PFSK-1 (cell line): Measurements from ENCODE around the gene HCRTR1.

Experiments used
- FOXP2 ChIP-seq: optimal IDR thresholded peaks from 2 replicates; pipeline ENCODE3; 2011; ENCODE audit warnings: borderline replicate concordance, control low read depth, inconsistent platforms; ENCODE audit not compliant: insufficient read depth; ENCODE audit errors: extremely low read length, extremely low read depth
- POLR2AphosphoS5 ChIP-seq: IDR thresholded peaks from 2 replicates; pipeline ENCODE4 v1.6.1; 2012; ENCODE audit warnings: low read depth, mild to moderate bottlenecking, control low read depth, low read length, moderate library complexity
- REST ChIP-seq, 2 experiments: IDR thresholded peaks; 2 replicates each; pipeline versions ENCODE4 v1.6.1 to v1.8.0; 2011 to 2012; ENCODE audit warnings: low read depth in 2 of 2, low read length in 2 of 2, control low read depth in 1 of 2, inconsistent platforms in 1 of 2, mild to moderate bottlenecking in 1 of 2, moderate library complexity in 1 of 2; ENCODE audit not compliant: insufficient read depth in 1 of 2
- SIN3A ChIP-seq: IDR thresholded peaks from 2 replicates; pipeline ENCODE4 v1.6.1; 2012; ENCODE audit warnings: mild to moderate bottlenecking, low read length, moderate library complexity, borderline replicate concordance; ENCODE audit not compliant: insufficient read depth
- TAF1 ChIP-seq: IDR thresholded peaks from 2 replicates; pipeline ENCODE4 v1.6.1; 2012; ENCODE audit warnings: low read length, control low read depth, borderline replicate concordance; ENCODE audit not compliant: insufficient read depth

Gene HCRTR1

GRCh38 chr1:31675161-31675560, 57.7 kb downstream of the HCRTR1 start:
- TF ChIP-seq REST (IDR thresholded peaks at IDR 0.05; ENCODE audit: insufficient read depth in 1 of 2, low read depth in 2 of 2, low read length in 2 of 2): no peak
- TF ChIP-seq SIN3A: no peak
- no peak for TF ChIP-seq TAF1
- TF ChIP-seq POLR2AphosphoS5: no peak
- TF ChIP-seq FOXP2: no peak

DNA sequence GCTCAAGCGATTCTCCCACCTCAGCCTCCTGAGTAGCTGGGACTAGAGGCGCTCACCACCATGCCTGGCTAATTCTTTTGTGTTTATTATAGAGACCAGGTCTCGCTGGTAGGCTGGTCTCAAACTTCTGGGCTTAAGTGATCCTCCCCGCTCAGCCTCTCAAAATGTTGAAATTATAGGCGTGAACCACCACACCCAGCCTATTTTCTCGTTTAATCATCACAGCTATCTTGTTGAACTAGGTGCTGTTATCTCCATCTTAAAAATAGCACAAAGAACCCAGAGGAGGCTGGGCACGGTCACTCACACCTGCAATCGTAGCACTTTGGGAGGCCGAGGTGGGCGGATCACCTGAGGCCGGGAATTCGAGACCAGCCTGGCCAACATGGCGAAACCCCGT, 58.3 kb downstream of the HCRTR1 start:
- TF ChIP-seq REST (IDR thresholded peaks at IDR 0.05; ENCODE audit: insufficient read depth in 1 of 2, low read depth in 2 of 2, low read length in 2 of 2): no peak
- TF ChIP-seq POLR2AphosphoS5: no peak
